ENCODE data around the gene DPEP2. TPM values are rescaled to one million over a fixed set of nuclear protein-coding genes. Genes with fewer than 3 reads are reported as not detected.
"Not testable (repeated sequence)": the region's sequence is repeated elsewhere in the genome, so short reads cannot be mapped to it uniquely, and the experiment has no call there.

Gene DPEP2
- total RNA-seq, 1 donor from 2014 or later, result not detected

GRCh38 chr16:68013440-68013839, 14.2 kb upstream of the DPEP2 start:
- H3K9me3 ChIP-seq (ENCODE audit: insufficient read depth, low read depth, low read length), result no peaks in the 10 kb centered on the region
- no peak overlapping the region for H3K4me3 Mint-ChIP-seq (ENCODE audit: unreplicated experiment)
- H3K4me2 ChIP-seq (ENCODE audit: low read length), result no peak overlapping the region
- TF ChIP-seq CTCF (IDR thresholded peaks at IDR 0.05; ENCODE audit: insufficient read depth, low read depth, low read length) (no peak), EZH2 (IDR thresholded peaks at IDR 0.05; ENCODE audit: insufficient read depth, low read length) (no peak)
- no peaks in the 10 kb centered on the region for H4K20me1 ChIP-seq (ENCODE audit: insufficient read depth, low read length)
- DNase-seq (ENCODE audit: low read depth) (no peak), FAIRE-seq (no peak)
- no peaks in the 10 kb centered on the region for H3K4me1 Mint-ChIP-seq (ENCODE audit: low read depth, unreplicated experiment)
- H3K36me3 ChIP-seq (ENCODE audit: insufficient read depth, low read length), result no peaks in the 10 kb centered on the region
- no peaks in the 10 kb centered on the region for H3K27me3 ChIP-seq (ENCODE audit: insufficient read depth, low read length)
- H3K27ac Mint-ChIP-seq (ENCODE audit: unreplicated experiment), result no peak overlapping the region
- H3K36me3 Mint-ChIP-seq (ENCODE audit: low read depth, unreplicated experiment), result no peaks in the 10 kb centered on the region
- H3K79me2 ChIP-seq (ENCODE audit: insufficient read depth, low read length), result no peaks in the 10 kb centered on the region
- no peak overlapping the region for H2AFZ ChIP-seq (ENCODE audit: low read depth, low read length)
- peaks cover 9% of the 10 kb centered on the region for H3K27me3 Mint-ChIP-seq (ENCODE audit: low read depth, unreplicated experiment)
- no peak overlapping the region for H3K4me3 ChIP-seq (ENCODE audit: insufficient read depth, low read depth, low read length)
- H3K9me3 Mint-ChIP-seq (ENCODE audit: unreplicated experiment), result no peaks in the 10 kb centered on the region
- H3K4me1 ChIP-seq (ENCODE audit: insufficient read depth, low read length), result no peaks in the 10 kb centered on the region
- H3K9ac ChIP-seq (ENCODE audit: low read length), result no peak overlapping the region
- H3K27ac ChIP-seq (ENCODE audit: low read depth, low read length), result no peak overlapping the region

- FAIRE-seq, result not testable (repeated sequence)
Observed at GRCh38 chr16:68009872-68010271, 10.6 kb upstream of the DPEP2 start.

GRCh38 chr16:68009157-68009735, 10.0 kb upstream of the DPEP2 start:
- FAIRE-seq, result no peak
- no peak overlapping the region for H3K4me3 Mint-ChIP-seq (ENCODE audit: unreplicated experiment)
- H3K79me2 ChIP-seq (ENCODE audit: insufficient read depth, low read length), result no peaks in the 10 kb centered on the region
- no peaks in the 10 kb centered on the region for H3K9me3 Mint-ChIP-seq (ENCODE audit: unreplicated experiment)
- H3K4me3 ChIP-seq (ENCODE audit: insufficient read depth, low read depth, low read length), result no peak overlapping the region
- H3K27me3 Mint-ChIP-seq (ENCODE audit: low read depth, unreplicated experiment), result peaks cover 7% of the 10 kb centered on the region
- no peaks in the 10 kb centered on the region for H3K9me3 ChIP-seq (ENCODE audit: insufficient read depth, low read depth, low read length)
- no peaks in the 10 kb centered on the region for H4K20me1 ChIP-seq (ENCODE audit: insufficient read depth, low read length)
- DNase-seq (ENCODE audit: low read depth), result no peak
- H2AFZ ChIP-seq (ENCODE audit: low read depth, low read length), result no peak overlapping the region
- no peak overlapping the region for H3K9ac ChIP-seq (ENCODE audit: low read length)
- no peaks in the 10 kb centered on the region for H3K27me3 ChIP-seq (ENCODE audit: insufficient read depth, low read length)
- H3K36me3 Mint-ChIP-seq (ENCODE audit: low read depth, unreplicated experiment), result no peaks in the 10 kb centered on the region
- TF ChIP-seq CTCF (IDR thresholded peaks at IDR 0.05; ENCODE audit: insufficient read depth, low read depth, low read length), result no peak
- no peak for TF ChIP-seq EZH2 (IDR thresholded peaks at IDR 0.05; ENCODE audit: insufficient read depth, low read length)
- H3K27ac Mint-ChIP-seq (ENCODE audit: unreplicated experiment), result no peak overlapping the region
- no peaks in the 10 kb centered on the region for H3K4me1 Mint-ChIP-seq (ENCODE audit: low read depth, unreplicated experiment)
- H3K4me2 ChIP-seq (ENCODE audit: low read length), result no peak overlapping the region
- no peaks in the 10 kb centered on the region for H3K4me1 ChIP-seq (ENCODE audit: insufficient read depth, low read length)
- no peaks in the 10 kb centered on the region for H3K36me3 ChIP-seq (ENCODE audit: insufficient read depth, low read length)
- H3K27ac ChIP-seq (ENCODE audit: low read depth, low read length), result no peak overlapping the region

More at GRCh38 chr16:68009872-68010271, 10.6 kb upstream of the DPEP2 start:
- not testable (repeated sequence) for H2AFZ ChIP-seq (ENCODE audit: low read depth, low read length); H3K27ac ChIP-seq (ENCODE audit: low read depth, low read length); H3K4me2 ChIP-seq (ENCODE audit: low read length); H3K4me3 ChIP-seq (ENCODE audit: insufficient read depth, low read depth, low read length); H3K36me3 Mint-ChIP-seq (ENCODE audit: low read depth, unreplicated experiment); H3K9ac ChIP-seq (ENCODE audit: low read length); H3K27ac Mint-ChIP-seq (ENCODE audit: unreplicated experiment); H3K4me1 Mint-ChIP-seq (ENCODE audit: low read depth, unreplicated experiment); H3K4me1 ChIP-seq (ENCODE audit: insufficient read depth, low read length); H3K4me3 Mint-ChIP-seq (ENCODE audit: unreplicated experiment); H3K79me2 ChIP-seq (ENCODE audit: insufficient read depth, low read length); H3K9me3 ChIP-seq (ENCODE audit: insufficient read depth, low read depth, low read length); H3K9me3 Mint-ChIP-seq (ENCODE audit: unreplicated experiment); H3K27me3 ChIP-seq (ENCODE audit: insufficient read depth, low read length); H3K36me3 ChIP-seq (ENCODE audit: insufficient read depth, low read length); H4K20me1 ChIP-seq (ENCODE audit: insufficient read depth, low read length); H3K27me3 Mint-ChIP-seq (ENCODE audit: low read depth, unreplicated experiment); DNase-seq (ENCODE audit: low read depth)
